Measurements from ENCODE around the gene GGTLC3. TPM values are rescaled to one million over a fixed set of nuclear protein-coding genes. Genes with fewer than 3 reads are reported as not detected.

The GGTLC3 gene
- total RNA-seq, result not detected in 2 replicates

GRCh38 chr22:18518061-18518460, at the start of gene GGTLC3:
GGTLC3 (minus strand) TSS chr22:18518161; CDS start chr22:18517897, 264 bp downstream.

DNA sequence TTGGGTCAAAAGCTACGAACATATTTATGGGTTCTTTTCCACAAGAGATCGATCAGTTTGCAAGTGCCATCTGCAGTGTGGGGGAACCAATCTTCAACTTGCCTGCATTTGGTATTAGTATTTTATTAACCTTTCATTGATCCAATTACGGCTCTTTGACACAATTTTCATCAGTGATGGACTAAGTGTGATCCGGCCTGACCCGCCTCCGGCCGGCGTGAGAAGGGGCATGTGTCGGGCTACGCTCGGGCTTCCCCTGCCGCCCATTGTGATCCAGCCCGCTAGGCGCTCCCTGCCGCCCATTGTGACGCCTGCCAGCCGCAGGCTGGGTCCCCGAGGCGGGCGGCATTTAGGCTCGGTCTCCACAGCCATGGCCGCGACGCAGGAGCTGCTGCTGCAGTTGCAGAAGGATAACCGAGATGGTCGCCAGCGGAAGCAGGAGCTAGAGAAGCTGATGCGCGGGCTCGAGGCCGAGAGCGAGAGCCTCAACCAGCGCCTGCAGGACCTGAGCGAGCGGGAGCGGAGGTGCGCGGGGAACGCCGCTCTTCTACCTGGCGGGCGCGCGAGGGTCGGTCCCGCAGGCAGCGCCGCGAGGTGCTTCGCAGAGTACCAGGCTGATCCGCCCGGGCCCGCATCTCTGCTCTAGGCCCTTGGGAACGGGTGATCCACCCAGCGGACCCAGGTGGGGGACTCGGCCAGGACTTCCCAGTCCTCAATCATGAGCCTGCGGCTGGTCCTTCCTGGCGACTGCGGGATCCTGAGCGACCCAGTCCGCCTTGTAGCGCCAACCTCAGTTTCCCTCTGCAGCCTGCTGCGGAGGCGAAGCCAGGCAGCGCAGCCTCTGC, 10.0 kb upstream of the GGTLC3 start, which contains the start of gene TMEM191B:
TMEM191B (plus strand) TSS at position 51 of the 845 bp plus-strand sequence; CDS start at position 230, 179 bp downstream.

Other genes with a start within 250 kb of the GGTLC3 start
- gene TMEM191B, start 9.6 kb upstream of the GGTLC3 start, total RNA-seq, result not detected in 2 replicates
- 0.34 and 0.44 TPM in 2 replicates for gene RIMBP3, start 93.8 kb upstream of the GGTLC3 start, total RNA-seq